Loucy (cell line): ENCODE results near the gene SETD2.

ENCODE experiments used
- H2AFZ ChIP-seq: fragments of 200-600 bp; sonication (generic); 2 replicates; pipeline ENCODE4 v1.6.0; 2016; ENCODE audit warnings: antibody characterized with exemption, mild to moderate bottlenecking, low read length, moderate library complexity
- H3F3A ChIP-seq: fragments of 200-600 bp; 2 replicates; pipeline ENCODE4 v1.6.0; 2016; ENCODE audit warnings: antibody characterized with exemption, low read depth, mild to moderate bottlenecking
- H3K27me3 ChIP-seq: fragments of 200-600 bp; sonication (generic); 2 replicates; pipeline ENCODE4 v1.6.1; 2014; ENCODE audit warnings: low read length, mild to moderate bottlenecking; ENCODE audit not compliant: insufficient read depth, poor library complexity, severe bottlenecking
- H3K36me3 ChIP-seq: fragments of 200-600 bp; sonication (generic); 2 replicates; pipeline ENCODE4 v1.6.1; 2016; ENCODE audit warnings: low read length; ENCODE audit not compliant: insufficient read depth
- H3K4me1 ChIP-seq: fragments of 200-600 bp; sonication (generic); 2 replicates; pipeline ENCODE4 v1.5.1; 2014; ENCODE audit warnings: low read length, mild to moderate bottlenecking; ENCODE audit not compliant: insufficient read depth, poor library complexity, severe bottlenecking
- H3K4me2 ChIP-seq: fragments of 200-600 bp; sonication (generic); 2 replicates; pipeline ENCODE4 v1.6.0; 2014; ENCODE audit warnings: antibody characterized with exemption, low read length, low read depth, mild to moderate bottlenecking; ENCODE audit not compliant: poor library complexity, severe bottlenecking
- H3K4me3 ChIP-seq: fragments of 200-600 bp; sonication (generic); 2 replicates; pipeline ENCODE4 v1.5.1; 2014; ENCODE audit warnings: low read length, mild to moderate bottlenecking, mixed read lengths; ENCODE audit not compliant: poor library complexity, severe bottlenecking
- H3K79me2 ChIP-seq: fragments of 200-600 bp; sonication (generic); 2 replicates; pipeline ENCODE4 v1.6.1; 2014; ENCODE audit warnings: low read length; ENCODE audit not compliant: insufficient read depth
- H3K9ac ChIP-seq: fragments of 200-600 bp; sonication (generic); 2 replicates; pipeline ENCODE4 v1.6.0; 2014; ENCODE audit warnings: mild to moderate bottlenecking, low read depth, low read length, moderate library complexity; ENCODE audit not compliant: poor library complexity, severe bottlenecking
- H3K9me2 ChIP-seq: fragments of 200-600 bp; sonication (generic); replicated peaks from 2 replicates; pipeline ENCODE4 v1.6.1; 2016; ENCODE audit warnings: low read depth, low read length, mixed read lengths
- H3K9me3 ChIP-seq: fragments of 200-600 bp; sonication (generic); 2 replicates; pipeline ENCODE4 v1.6.1; 2014; ENCODE audit warnings: mild to moderate bottlenecking, antibody characterized with exemption, low read length, low read depth; ENCODE audit not compliant: insufficient read depth
- H4K20me1 ChIP-seq: fragments of 200-600 bp; sonication (generic); 2 replicates; pipeline ENCODE4 v1.6.0; 2014; ENCODE audit warnings: antibody characterized with exemption, low read length, mild to moderate bottlenecking; ENCODE audit not compliant: insufficient read depth, poor library complexity, severe bottlenecking
- CTCF ChIP-seq: fragments of 200-600 bp; sonication (generic); conservative IDR thresholded peaks from 2 replicates; pipeline ENCODE4 v1.5.1; 2014; ENCODE audit warnings: mild to moderate bottlenecking, antibody characterized with exemption, low read length
- EZH2phosphoT487 ChIP-seq: fragments of 200-600 bp; IDR thresholded peaks from 2 replicates; pipeline ENCODE4 v1.6.1; 2018; ENCODE audit warnings: antibody characterized with exemption, mild to moderate bottlenecking, moderate library complexity, borderline replicate concordance

The SETD2 gene

GRCh38 chr3:47004369-47005211 is 159.3 kb downstream of the SETD2 start:
- H3K9me3 ChIP-seq = no peaks in the 10 kb centered on the region
- no peaks in the 10 kb centered on the region for H3K79me2 ChIP-seq
- H2AFZ ChIP-seq = no peak overlapping the region
- H4K20me1 ChIP-seq = no peaks in the 10 kb centered on the region
- no peak for TF ChIP-seq EZH2phosphoT487
- TF ChIP-seq CTCF = no peak
- H3K36me3 ChIP-seq = peaks cover 85% of the 10 kb centered on the region; the same call in 1 of the 2 replicates
- H3K27me3 ChIP-seq = no peaks in the 10 kb centered on the region
- H3K4me2 ChIP-seq = no peak overlapping the region
- no peaks in the 10 kb centered on the region for H3F3A ChIP-seq
- no peaks in the 10 kb centered on the region for H3K4me1 ChIP-seq
- H3K9me2 ChIP-seq = no peaks in the 10 kb centered on the region
- no peak overlapping the region for H3K9ac ChIP-seq
- H3K4me3 ChIP-seq = no peak overlapping the region

GRCh38 chr3:47003461-47004368 is 160.2 kb downstream of the SETD2 start:
- Histone ChIP-seq H3K79me2 (no peaks in the 10 kb centered on the region), H3K36me3 (peaks cover 92% of the 10 kb centered on the region; the same call in 1 of the 2 replicates), H3K9ac (no peak overlapping the region), H2AFZ (no peak overlapping the region), H3K4me3 (no peak overlapping the region), H3F3A (no peaks in the 10 kb centered on the region), H3K4me1 (no peaks in the 10 kb centered on the region), H3K27me3 (no peaks in the 10 kb centered on the region), H3K9me2 (no peaks in the 10 kb centered on the region), H3K4me2 (no peak overlapping the region), H4K20me1 (no peaks in the 10 kb centered on the region), H3K9me3 (no peaks in the 10 kb centered on the region)
- TF ChIP-seq EZH2phosphoT487 = no peak
- no peak for TF ChIP-seq CTCF

- no peaks in the 10 kb centered on the region for H3K27me3 ChIP-seq
- no peaks in the 10 kb centered on the region for H3K9me3 ChIP-seq
- no peaks in the 10 kb centered on the region for H3K9me2 ChIP-seq
- H3K4me1 ChIP-seq = no peaks in the 10 kb centered on the region
- no peak overlapping the region for H3K4me3 ChIP-seq
- no peaks in the 10 kb centered on the region for H3F3A ChIP-seq
- H3K4me2 ChIP-seq = no peak overlapping the region
- no peak overlapping the region for H2AFZ ChIP-seq
- H3K79me2 ChIP-seq = no peaks in the 10 kb centered on the region
- no peak overlapping the region for H3K9ac ChIP-seq
- no peaks in the 10 kb centered on the region for H4K20me1 ChIP-seq
- H3K36me3 ChIP-seq = peaks cover 87% of the 10 kb centered on the region; the same call in 1 of the 2 replicates
- TF ChIP-seq EZH2phosphoT487 (no peak), CTCF (no peak)
Observed at GRCh38 chr3:47003056-47003410, 160.9 kb downstream of the SETD2 start.
